GM18517 (cell line): Measurements from ENCODE around the gene DAPL1.

Experiments used
- ATAC-seq: cut with Tn5 transposase; IDR thresholded peaks from one replicate; pipeline ENCODE4 v1.9.1; 2021; ENCODE audit warnings: mild to moderate bottlenecking, moderate library complexity; ENCODE audit not compliant: unreplicated experiment

DAPL1 gene

DNA sequence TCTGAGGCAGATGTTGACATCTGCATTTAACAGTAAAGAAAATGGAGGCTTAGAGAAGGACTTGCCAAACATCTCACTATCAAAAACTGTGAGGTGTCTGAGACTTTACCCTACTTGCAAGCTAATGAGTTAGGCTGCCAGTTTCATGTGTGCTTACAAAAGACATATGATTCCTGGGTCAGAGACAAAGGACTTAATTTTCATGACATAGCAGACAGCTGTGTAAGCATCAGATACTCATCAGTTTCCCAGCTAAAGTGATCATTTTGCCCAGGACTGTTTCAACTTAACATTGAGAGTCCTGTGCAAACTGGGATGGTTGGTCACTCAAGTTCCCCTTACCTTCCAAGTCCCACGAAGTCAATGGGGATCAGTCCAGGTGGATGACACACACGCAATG, 18.9 kb upstream of the DAPL1 start:
- ATAC-seq: no peak

DNA sequence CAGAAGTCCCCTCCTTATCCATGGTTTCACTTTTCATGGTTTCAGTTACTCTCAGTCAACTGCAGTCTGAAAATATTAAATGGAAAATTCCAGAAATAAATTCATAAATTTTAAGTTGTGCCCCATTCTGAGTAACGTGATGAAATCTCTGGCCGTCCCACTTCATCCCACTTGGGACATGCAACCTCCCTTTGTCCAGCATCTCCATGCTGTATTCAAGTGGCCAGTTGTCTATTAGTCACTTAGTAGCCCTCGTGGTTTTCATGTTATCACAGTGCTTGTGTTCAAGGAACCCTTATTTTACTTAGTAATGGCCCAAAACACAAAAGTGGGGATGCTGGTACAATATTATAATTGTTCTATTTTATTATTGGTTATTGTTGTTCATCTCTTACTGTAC, 18.0 kb upstream of the DAPL1 start:
- ATAC-seq: no peak

DNA sequence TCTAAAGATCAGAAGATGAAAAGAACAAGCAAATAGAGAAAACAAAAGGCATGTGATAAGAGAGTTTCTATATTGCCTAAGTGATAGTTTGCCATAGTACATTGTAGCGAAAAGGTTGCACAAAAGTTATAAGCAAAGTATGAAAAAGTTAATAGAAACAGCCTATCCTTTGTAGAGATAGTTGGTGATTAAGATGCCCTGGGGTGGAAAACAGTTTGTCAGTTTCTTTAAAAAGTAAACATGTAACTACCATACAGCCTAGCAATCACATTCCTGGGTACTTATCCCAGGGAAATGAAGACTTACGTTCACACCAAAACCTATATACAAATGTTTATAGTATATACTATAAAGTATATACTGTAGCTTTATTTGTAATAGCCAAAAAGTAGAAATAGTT, 16.9 kb upstream of the DAPL1 start:
- ATAC-seq: no peak

DNA sequence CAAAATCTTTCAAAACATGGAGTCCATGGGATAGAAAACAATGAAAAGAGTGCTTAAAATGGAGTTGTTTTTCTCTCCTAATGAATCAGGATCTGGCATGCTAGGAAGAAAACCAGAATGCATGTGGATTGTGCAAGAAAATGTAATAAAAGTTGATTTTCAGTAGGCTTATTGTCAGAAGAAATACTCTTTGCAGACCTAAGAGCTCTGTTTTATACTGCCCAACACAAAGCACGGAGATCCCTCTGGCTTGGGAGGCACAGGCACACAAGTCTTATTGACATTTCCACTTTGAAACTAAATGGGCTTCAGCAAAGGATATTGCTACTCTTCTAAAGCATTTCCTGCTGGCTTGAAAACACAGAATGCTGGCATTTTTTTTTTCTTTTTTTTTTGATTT, 15.5 kb upstream of the DAPL1 start:
- ATAC-seq: no peak

DNA sequence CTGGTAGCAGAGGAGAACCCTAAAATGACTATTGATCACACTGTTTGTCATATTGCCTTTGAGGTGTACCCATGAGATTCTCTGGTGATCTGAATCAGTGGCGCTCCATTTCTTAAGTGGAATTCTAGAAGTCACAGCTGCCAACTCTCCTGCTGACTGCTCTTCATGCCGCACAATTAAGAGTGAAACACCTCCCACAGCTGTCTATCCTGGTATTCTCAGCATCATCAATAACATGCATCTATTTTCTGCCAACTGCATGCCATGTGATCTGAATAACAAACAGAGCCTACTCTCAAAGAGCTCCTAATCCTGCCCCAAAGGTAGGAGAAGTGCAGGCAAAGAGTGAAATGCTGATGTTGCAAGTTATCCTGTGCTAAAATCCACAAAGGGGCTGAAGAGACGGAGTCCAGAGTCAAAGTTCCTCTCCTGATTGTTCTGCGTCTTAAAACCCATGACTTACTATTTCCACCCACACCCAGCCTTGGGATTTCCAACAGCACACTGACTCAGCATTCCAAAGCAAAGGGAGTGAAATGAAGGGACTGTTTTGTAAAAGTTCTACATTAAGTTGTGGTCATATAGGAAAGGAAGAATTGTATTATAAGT, 13.7 kb upstream of the DAPL1 start:
- no peak for ATAC-seq

DNA sequence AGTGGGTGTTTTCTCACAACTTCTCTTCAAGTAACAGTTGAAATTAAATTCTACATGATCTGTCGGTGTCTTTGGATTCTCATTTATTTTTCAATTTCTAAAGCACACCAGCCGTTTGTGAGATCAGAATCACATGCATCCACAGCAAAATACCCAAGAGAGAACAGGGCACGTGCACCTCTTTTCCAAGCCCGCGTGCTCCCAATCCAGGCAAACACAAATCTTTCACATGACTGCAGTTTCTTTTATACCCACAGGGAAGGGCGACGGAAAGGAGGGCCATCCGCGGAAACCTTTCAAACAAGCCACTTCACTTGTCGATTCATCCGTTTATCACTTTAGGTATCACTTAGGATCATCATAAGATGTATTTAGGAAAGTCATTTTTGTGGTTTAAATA, 13.0 kb upstream of the DAPL1 start:
- no peak for ATAC-seq

DNA sequence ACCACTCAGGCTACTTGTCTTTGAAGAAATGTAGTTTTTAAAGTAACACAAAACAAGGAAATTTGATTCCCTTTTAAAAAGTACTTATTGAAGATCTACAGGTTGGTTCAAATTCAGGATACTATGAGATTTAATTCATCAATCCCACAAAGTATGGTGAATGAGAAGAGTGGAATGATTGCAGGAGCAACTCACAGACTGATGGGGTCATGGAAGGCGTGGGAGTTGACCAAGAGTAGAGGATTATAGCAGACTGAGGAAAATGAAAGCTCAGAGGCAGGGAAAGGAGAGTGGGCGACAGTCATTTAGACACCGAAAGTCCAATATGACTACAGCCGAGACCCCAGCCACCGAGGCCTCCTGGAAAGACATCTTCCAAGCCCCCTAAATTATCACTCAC, 12.5 kb upstream of the DAPL1 start:
- ATAC-seq: no peak

DNA sequence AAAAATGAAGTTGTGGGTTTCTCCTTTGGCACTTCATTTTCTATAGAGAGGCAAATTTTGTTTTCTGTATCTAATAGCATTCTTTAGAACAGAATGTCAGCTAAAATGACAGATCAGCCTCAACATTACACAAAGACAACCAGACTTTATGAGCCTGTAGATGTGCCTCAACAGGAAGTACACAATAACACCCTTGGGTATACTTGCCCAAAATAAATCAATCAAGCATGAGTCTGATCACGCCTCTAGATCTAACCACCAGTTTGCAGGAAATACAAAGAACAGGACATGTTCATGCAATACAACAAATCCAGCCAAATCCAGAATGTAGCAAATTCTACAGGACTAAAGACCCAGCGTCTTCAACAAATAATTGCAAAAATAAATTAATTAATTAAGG, 11.2 kb upstream of the DAPL1 start:
- no peak for ATAC-seq

DNA sequence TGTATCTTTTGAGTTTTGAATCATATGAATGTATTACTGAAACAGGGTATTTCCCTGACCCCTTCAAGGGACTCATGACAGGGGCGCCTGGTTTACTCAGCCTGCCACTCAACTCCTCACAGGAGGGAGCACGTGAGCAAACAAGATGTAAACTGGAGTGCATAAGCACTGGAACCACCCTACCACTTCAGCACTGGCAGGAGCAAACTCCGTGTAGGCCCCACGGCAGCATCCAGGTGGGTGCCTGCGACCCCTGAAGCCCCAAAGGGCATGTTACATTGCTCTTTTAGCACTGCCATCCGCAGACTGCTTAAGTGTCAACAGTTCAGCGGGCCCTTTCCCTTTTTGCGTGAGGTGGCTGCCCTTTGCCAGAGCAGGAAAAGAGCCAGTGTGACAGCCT, 8.2 kb upstream of the DAPL1 start:
- ATAC-seq: no peak

DNA sequence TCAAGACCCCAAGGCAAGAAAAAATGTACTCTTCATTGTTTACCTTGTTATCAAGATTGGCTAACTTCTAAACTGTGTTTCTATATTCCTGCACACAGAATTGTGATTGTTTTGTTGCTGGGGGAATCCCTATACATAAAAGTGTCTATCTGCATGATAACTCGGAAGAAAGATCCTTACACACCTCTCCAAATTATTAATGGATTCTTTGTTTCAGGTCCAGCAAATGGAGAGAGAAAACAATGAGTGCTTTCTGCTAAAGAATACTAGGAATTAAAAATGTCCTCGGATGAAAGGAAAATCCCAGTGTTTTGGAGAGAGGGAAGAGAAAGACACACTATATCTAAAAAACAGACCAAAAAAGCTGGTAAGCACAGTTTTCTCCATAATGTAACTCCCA, 6.2 kb upstream of the DAPL1 start:
- ATAC-seq: no peak

DNA sequence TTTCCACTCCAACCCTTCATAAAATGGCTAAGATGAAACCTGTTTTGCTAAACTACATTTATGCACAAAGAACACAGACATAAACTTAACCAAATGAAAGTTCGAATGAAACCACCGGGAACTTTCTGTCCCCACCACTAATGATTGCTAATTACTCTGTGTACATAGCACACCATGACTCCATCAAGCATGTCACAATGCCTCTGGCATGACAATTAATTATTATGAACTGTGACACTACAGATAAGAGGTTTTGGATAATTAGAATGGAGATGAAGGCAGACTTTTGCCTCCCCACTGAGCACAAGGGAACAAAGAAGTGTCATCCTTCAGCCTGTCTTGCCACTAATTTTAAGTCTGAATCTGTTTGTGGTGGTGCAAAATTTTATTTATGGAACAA, 1.5 kb downstream of the DAPL1 start:
- ATAC-seq: no peak

DNA sequence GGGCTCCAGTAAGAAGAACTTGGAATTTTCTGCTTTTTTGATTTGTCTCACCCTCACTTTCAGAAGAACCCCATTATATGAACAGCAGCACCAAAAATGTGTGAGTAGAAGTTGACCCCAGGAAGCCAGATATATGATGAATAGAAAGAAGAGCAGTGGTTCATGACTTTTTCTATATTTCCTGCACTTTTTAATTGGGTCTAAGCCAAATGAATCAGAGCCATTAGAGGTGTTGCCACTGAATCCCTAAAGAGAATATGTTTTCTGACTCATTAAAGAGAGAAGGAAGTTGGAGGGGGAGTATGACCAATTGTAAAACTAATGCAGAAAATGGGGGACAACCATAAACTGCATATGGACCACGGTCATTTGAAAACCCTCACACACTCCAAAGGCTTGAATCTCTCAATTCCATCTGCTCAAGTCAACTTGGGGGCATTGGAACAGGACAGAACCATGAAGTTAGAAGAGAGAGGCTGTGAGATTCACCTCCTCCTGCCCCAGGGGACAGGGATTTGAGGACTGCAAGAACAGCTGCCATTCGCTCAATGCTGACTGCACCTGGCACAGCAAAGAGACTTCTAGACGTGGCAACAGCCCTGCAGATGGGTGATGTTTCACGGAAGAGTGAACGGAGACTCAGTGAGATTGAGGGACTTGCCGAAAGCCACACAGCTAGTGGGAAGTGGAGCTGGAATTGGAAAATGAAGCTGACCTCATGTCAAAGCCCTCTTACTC, 3.0 kb downstream of the DAPL1 start:
- ATAC-seq: no peak

DNA sequence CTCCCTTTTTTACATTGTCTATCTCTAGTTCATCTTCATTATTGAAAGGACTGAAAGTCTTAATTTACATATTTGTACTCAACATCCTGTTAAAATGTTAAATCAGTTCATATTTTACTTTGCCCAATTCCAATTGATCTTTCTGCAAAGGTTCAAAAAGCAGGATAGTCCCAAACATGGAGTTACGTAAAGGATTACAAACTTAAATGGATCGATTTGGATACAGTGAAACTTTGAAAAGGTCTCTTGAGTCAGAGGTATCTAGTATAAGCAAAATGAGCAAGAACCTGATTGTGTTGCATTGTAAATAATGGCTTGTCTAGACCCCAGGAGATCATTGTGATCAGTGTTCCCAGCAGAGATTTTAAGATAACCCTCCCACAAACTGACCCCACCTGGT, 4.1 kb downstream of the DAPL1 start:
- ATAC-seq: no peak

DNA sequence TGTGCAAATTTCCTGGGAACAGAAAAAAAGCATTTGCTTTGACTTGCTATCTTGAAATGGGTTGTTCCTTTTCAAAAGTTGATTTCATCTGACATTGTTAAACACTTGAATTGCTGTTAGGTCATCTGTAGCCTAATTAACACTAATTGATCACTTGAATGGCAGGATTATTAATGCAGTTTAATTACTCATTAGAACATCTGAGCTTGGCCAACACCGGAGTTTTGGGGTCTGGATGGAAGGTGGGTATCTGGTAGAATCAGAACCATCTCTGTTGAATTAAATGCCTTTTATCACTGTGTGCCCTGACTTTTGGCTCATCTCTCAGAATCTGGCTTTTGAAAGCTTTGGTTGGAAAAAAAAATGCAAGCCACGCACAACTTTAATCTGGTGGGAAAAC, 8.4 kb downstream of the DAPL1 start:
- ATAC-seq: no peak

DNA sequence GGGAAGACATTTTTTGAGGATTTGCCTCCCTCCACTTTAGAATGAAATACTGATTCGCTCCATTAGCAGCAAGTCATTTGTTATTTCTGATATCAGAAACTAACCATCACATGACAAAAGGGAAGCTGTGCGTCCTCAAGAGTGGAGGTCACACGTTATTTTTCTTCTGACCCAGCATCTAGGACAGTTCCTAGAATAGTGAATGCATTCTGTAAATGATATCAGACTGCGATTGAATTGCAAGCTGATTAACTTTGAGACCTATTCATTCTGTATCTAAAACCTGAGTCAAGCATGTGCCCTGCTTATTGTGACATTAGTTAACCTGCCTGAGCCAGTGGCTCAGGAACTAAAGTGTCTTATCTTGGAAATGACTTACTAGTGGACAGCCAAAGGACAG, 10.1 kb downstream of the DAPL1 start:
- no peak for ATAC-seq

DNA sequence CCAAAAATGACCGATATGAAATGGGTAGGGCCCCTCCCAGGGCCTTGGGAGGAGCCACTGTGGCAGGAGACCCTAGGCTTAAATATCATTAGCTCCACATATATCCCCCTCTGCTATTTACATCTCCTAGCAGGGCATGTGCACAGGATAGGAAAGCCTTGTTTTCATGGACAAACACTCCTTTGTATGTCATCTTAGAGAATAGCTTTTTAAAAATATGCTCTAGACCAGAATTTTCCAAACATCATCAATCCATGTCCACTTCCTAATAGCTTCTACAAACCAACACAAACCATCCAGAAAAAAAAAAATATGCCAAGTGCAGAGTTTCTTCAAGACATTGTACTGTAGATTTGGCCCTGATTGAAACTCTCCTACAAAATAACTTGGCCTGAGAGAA, 10.8 kb downstream of the DAPL1 start:
- ATAC-seq: no peak

DNA sequence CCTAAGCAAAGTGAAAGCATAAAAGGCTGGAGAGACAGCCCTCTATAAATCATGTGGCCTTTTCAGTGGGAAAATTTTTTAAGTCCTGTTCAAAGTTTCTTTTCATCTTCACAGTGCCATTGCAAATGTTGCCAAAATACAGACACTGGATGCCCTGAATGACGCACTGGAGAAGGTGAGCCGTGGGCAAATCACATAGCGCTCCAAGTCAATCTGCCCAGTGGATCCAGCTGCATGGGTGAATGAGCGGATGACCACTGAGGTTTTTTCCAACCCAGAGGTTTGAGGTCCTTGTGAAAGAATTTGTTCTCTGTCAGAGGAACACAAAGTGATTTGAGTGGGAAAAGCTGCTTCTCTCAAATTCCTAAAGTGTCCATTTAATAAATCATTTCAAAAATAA, 11.8 kb downstream of the DAPL1 start:
- ATAC-seq: no peak

DNA sequence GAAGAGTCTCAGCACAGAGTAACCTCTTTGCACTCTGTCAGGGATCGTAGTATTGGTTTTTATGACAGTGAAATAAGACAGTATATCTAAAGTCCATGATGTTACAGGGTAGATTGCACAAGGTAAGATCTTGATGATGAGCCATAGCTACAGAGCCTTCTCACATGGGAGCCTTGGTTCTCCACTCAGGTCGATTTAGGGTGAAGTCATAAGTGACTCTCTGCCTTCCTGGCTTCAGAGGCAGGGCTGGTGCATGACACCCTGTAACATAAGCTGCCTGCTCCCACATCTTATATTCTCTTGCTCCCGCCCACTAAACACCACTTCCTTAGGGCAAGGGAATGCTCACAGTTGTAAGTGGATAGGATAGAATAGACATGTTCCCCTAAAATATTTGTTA, 13.3 kb downstream of the DAPL1 start:
- no peak for ATAC-seq

DNA sequence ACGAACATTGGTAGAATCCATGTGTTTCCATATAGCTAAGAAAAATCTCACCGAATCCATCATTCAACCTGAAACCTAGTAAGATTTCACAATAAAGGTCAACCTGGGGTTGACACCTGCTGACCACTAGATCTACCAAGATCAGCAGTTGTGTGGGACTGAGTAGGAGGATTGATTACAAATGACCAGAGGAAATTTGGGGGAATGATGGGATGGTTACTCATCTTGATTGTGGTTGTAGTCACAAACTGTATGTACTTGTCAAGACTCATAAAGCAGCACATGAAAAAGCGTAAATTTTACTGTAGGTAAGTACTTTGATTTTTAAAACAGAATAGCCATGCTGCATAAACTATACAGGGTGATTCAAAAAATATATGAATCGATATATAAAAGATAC, 14.7 kb downstream of the DAPL1 start:
- ATAC-seq: no peak

DNA sequence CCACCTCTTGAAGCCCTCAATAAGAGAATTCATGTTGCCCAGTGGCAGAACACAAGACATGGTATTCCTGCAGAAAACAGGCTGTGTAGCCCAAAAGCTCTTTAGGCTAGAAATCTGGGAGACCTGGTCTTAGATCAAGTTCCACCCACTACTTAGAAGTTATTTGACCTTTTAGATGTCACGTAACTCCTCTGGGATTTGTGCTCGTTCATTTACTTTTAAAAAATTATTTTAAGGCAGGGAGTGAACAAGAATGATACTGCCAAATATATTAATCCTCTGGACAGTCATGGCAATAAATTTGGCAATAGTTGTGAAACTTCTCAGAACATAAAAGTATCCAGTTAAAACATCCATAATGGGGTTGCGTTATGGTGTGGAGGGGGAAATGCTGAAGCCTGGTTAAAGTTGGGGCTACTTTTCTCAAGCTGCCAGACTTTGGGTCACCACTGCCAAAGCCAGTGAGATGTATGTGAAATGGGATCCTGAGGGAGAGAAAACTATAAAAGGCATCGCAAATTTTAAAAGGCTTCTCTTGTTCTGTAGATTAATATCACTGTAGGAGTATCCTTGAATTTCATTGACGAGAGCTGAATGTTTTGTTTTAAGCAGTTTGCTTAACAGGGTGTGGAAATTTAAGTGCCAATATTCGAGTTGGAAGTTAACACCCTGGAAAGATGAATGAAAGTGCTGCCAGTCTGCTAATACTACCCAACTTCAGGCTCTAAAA, 15.8 kb downstream of the DAPL1 start:
- ATAC-seq: no peak

DNA sequence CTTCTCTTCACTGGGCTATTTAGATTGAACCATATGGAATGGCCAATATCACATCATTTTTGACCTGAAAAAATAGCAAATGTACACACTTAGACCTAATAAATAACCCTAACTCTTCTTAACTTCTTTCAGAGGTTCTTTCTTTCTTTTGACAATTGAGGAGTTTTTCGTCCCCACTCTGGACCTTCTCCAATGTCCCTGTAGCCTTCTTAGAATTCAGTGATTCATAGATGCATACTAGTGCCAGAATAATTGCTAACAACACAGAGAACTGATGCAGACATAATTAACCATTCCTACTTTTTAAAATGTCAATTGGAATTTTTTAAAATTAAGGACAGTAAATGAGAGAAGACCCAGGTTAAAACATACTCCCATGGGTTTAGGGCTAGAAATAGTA, 20.0 kb downstream of the DAPL1 start:
- ATAC-seq: no peak

DNA sequence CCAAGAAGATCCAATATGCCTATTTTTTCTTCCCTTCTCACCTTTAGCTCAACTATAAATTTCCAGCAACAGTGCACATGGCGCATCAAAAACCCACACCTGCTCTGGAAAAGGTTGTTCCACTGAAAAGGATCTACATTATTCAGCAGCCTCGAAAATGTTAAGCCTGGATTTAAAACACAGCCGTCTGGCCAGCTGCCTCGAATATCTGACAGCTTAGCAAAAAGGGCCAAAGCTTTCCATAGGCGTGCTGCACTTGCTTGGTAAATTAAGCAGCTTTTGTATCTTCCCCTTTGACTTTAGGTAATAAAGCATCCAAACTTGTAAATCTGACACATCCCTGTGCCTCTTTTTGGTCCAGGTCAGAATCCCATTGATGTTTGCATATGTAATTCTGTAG, 20.5 kb downstream of the DAPL1 start:
- no peak for ATAC-seq
